Occipital lobe (tissue), 2 donors: ENCODE measurements around the gene TRIP6. TPM values are rescaled to one million over a fixed set of nuclear protein-coding genes. Genes with fewer than 3 reads are reported as not detected.
A peak's percentile ranks its signal among the peaks of the same experiment; 100 is the strongest.

Experiments used
- DNase-seq: peaks from one replicate; lab custom pipeline; 2025; lab: John Stamatoyannopoulos, UW
- total RNA-seq: library from RNA; depleted of rRNA; stranded (reverse); fragments of >200 nt; gene quantifications from one replicate; pipeline ENCODE4 v1.2.3, GENCODE V29; 2014

TRIP6 gene
- 5.8 TPM for total RNA-seq

DNA sequence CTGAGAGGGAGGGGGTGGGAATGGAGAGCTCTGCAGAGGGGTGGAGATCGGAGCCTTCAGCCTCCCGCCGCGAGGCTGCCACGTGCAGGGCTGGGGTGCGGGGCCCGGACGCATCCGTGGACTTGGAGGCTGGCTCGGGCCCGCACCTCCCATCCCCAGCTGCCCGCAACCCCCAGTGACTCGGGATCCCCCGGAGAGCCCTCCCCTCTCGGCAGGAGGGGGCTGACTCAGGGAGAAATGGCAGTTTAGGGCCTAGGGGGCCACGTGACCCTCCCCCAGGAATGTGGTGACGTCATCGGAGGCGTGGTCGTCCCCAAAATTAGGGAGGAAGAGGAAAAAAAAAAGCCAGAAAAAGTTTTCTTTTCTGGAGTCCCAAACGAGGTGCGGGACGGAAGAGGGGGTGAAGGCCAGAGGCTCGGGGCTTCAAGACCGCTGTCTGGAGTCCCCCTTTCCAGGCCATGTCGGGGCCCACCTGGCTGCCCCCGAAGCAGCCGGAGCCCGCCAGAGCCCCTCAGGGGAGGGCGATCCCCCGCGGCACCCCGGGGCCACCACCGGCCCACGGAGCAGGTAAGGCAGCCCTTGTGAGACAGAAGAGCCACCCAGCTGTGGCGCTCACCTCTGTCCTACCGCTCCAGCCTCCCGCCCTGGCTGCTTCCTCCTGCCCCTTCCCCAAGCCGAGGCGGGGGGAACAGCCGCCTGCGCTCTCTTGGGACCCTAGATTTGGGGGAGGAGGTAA lies at the start of gene TRIP6:
TRIP6 (plus strand) TSS at position 348 of the 736 bp plus-strand sequence; CDS start at position 459, 111 bp downstream.
- DNase-seq, result peak; percentile 48

- DNase-seq, result no peak
Measured at GRCh38 chr7:100818366-100818765, 48.8 kb upstream of the TRIP6 start.

GRCh38 chr7:100818825-100819224 lies 48.4 kb upstream of the TRIP6 start:
- no peak for DNase-seq

DNA sequence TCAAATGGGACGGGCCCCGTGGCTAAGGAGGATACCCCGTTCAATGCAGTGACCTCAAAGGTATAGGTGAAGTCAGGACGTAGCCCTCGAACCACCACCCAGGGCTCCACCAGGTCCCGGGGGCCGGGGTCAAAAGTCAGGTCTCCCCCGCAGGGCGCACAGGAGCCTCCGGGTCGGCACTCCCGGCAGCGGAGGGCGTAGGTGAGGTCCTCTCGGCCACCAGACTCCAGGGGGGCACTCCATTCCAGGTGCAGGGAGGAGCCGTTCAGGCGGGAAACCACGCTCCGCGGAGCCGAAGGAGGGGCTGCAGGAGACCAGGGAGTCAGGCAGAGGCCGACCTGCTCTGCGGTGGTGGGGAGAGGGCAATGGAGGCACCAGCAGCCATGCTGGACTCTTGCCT lies 47.6 kb upstream of the TRIP6 start:
- DNase-seq, result no peak

DNA sequence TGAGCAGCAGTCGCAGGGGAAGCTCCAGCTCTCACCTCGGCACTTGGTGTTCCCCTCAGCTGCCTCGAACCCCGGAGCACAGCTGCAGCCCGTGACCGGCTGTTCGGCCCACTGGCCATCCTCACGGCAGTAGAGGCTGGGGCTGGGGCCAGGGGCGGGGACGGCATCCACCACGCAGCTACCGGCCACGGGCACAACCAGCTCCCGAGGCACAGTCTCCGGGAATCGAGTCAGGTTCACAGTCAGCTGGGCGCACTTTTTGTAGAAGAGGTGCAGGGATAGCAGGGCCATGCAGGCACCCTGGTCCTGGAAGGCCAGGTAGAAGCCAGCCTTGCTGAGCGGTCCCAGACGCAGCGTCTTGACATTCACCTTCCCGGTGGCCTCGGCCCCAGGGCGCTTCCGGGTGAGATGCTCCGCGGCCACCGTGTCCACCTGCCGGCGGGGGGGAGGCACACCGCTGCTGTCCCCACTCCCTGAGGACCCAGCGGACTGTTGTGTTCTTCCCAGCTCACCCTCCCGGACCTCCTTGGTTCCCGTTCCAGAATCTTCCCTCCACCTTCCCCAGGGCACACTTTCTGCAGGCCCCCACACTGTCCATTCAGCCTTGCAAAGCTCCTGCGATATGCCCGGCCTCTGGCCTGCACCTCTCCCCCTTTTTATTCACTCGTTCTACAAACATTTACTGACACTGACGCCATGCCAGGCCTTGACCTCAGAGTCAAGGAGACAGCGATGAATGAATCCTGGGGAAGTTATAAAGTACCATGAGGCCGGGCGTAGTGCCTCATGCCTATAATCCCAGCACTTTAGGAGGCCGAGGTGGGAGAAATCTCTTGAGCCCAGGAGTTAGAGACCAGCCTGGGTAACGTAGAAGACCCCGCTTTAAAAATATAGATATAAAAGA lies 44.7 kb upstream of the TRIP6 start:
- no peak for DNase-seq

DNA sequence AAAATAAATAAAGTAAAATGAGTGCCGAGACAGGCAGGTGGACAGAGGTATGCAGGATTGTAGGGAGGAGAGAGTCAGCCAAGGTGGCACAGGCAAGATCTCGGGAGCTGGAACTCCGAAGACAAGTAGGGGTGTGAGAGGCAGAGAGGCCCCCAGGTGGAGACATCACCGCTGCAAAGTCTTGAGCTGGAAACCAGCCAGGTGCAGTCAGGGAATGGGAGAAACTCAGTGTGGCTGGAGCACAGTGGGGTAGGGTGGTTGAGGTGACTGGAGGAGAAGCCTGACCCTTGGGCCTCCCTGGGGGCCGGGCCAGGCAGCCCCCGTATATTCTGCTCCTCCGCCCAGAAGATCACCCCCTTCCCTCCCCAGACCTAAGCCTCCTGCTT lies 44.1 kb upstream of the TRIP6 start:
- no peak for DNase-seq

DNA sequence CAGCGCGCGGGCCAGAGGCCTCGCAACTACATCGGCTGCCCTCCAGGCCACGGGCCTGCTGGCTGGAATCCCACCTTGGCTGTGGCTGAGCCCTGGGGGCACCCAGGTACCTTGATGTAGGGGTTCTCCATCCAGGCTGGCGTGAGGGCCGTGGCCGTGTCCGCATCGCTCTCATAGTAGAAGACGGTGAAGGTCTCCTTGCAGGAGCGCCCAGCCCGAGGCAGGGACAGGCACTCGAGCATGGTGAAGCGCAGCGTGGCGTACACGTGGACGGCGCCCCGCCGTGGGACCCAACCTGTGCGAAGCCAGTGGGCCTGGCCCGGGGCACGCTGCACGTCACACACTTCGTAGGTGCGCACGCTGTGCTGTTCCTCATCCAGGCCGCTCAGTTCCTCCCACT lies 43.7 kb upstream of the TRIP6 start:
- no peak for DNase-seq

GRCh38 chr7:100824499-100825214 lies 42.5 kb upstream of the TRIP6 start:
- no peak for DNase-seq

DNA sequence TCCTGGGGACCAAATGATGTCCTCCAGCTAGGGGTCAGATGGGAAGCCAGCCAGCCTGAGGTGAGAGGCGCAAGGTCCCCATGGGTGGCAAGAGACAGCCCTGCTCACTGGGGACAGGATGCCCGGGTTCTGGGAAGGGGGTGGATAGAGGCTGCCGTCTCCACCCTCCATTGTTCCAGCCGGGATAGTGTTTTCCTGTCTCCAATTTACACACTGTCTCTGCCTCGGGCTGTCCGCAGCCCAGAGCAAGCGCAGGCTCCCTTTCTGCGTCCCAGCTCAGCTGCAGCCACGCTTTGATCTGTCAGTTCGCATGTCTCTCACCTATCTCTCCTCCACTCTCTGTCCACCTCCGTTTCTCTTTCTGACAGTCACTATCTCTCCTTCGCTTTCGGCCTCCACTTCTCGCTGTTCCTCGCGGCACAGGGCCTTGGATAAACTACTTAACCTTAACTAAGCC lies 41.9 kb upstream of the TRIP6 start:
- no peak for DNase-seq

- no peak for DNase-seq
Measured at GRCh38 chr7:100825751-100826513, 41.3 kb upstream of the TRIP6 start.

- DNase-seq, result no peak
Measured at GRCh38 chr7:100826514-100827329, 40.5 kb upstream of the TRIP6 start.

DNA sequence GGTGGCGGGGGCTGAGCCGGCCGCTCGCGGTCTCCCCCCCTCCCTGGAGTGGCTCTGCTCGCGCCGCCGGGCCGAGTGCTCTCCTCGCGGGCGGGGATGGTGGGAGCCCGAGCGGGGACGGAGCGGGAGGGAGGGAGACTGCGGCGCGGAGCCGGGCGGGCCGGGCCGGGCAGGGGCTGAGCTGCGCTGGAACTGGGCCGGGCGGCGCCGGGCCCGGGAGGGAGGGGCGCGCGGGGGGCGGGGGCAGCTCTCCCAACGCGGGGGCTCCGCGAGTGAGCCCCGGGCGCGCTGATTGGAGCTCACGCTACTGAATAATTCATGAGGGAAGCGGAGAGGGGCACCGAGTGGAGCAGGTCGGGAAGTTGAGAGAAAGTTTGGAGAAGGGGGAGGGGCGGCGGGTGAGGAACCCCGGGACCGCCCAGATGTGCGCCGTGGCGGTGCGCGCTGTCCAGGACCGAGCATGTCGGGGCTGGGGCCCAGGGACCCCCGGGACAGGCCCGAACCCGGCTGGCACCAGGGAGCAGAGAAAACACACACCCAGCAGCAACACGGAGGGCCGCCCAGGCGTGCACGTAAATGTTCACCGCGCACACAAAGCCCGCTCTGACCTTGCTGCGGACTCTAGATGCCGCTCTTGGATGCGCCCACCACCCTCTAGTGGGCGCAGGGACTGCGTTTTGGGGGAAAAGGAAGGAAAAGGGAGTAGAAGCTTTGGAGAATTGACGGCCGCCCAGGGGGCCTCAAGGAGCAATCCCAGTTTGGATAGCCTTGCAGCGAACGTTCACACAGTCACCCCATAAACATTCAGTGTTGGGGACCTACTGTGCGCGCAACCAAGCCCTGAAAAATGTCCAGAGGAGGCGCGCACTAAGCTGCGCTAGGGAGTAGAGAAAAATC lies 39.6 kb upstream of the TRIP6 start, which contains the start of gene EPHB4:
EPHB4 (minus strand) TSS at position 194 of the 897 bp plus-strand sequence. CDS start 493 bp downstream, outside the sequence.
- no peak for DNase-seq

DNA sequence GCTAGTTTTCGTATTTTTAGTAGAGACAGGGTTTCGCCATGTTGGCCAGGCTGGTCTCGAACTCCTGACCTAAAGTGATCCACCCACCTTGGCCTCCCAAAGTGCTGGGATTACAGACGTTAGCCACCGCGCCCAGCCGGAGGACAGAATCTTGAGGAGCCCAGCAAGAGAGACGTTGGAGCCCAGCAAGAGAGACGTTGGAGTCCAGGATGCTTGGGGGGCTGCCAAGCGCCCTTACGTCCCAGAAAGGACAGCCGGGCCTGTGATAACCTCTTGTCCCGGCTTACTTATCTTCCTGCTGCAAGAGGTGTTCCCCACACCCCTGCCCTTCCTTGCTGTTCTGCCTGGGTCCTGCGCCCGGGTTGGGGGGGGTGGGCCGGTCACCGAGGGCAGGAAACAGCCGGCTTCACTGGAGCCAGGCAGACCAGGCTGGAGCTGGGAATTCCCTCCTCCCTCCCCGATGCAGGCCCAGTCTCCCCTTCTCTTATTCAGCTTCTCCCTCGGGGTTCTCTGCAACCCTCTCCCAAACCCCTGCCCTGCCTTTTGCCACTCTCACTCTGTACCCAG lies 38.0 kb upstream of the TRIP6 start:
- DNase-seq, result no peak

DNA sequence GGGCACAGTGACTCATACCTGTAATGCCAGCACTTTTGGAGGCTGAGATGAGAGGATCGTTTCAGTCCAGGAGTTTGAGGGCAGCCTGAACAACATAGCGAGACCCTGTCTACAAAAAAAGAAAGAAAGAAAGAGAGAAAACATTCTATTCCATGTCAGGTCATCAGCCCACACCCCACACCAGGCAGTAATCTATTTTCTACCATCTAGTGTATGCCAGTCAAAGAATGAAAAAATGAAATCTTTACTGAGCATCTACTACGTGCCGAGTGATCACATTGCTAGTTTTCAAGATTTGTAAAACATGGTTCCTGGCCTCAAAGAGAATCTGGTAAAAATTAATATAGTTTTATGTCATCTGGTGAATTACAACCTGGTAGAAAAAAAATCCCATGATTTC lies 36.8 kb upstream of the TRIP6 start:
- no peak for DNase-seq

- no peak for DNase-seq
Measured at GRCh38 chr7:100832281-100832633, 34.9 kb upstream of the TRIP6 start.

DNA sequence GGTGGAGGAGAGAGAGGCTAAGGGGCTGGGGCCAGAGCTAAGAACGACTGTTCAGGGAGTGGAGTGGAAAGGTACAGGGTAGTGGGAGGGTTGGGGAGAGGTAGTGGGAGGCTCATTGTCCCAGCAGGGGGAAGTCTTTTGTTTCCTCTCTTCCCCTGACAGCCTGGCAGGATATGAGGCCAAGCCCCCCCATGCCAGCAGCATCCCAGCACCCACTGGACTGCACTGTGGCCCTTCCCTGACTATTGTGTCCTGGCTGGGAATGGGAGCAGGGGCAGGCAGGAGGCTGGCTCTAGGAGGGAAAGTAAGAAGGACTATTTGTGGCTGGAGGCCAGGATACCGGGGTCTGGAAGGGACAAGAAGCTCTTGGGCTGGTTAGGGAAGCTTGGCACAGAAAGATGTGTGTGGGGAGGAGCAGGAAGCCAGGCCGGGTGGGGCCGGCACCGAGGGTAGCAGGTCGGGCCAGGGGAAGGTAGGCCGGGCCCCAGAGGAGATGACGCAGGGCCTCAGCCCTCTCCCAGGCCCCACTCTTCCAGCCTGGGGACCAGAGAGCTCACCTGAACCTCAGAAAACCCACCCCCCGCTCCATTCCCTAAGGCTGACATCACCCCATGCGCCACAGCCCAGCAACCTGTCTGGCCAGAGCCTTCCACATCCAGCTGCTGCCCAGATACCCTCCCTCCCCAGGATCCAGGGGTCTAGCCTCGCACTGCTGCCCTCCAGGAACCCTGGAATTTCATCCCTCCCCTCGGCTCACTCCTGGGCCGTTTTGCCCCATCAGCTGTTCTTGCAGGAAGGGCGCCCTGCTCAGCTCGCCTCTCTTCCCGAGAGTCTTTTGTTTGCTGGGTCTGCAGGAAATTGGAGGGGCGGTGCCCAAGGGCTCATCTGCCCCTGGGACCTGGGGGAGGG lies 31.0 kb upstream of the TRIP6 start:
- DNase-seq, result no peak

- no peak for DNase-seq
Measured at GRCh38 chr7:100836812-100837098, 30.4 kb upstream of the TRIP6 start.
